Stimulated activated CD8-positive, alpha-beta memory T cell treated with anti-CD3 and anti-CD28 coated beads, Interleukin-15, amount 100 ng/mL, for 48 hours (primary cell): ENCODE measurements around the gene TRIP10.
"Not testable (repeated sequence)": the region's sequence is repeated elsewhere in the genome, so short reads cannot be mapped to it uniquely, and the experiment has no call there.

Experiments
- DNase-seq, 2 donors: peaks; one replicate each; pipeline ENCODE4 v3.0.0-alpha.2; 2020; ENCODE audit warnings: low read depth in 2 of 2

TRIP10 gene

GRCh38 chr19:6767357-6768235 is 28.1 kb downstream of the TRIP10 start, which contains the start of gene SH2D3A:
Gene SH2D3A (minus strand): TSS chr19:6767435. CDS start chr19:6763748, 3,687 bp downstream.
- DNase-seq = peak; percentile 85 to 86

DNA sequence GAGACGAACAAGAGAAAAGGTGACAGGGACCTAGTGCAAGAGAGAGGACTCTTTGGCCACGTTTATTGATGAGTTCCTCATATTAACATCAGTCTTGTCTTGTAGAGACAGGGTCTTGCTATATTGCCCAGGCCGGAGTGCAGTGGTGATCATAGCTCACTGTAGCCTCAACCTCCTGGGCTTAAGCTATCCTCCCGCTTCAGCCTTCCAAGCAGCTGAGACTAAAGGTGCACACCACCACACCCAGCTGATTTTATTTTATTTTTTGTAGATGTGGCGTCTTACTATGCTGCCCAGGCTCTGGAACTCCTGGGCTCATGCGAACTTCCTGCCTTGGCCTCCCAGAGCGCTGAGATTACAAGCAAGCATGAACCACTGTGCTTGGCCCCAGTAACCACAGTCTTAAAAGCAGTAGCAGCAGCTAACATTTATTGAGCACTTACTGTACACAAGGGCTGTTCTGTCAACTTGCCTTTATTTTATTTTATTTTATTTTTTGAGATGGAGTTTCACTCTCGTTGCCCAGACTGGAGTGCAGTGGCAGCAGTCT is 28.8 kb downstream of the TRIP10 start:
- no peak for DNase-seq

- no peak for DNase-seq
These were observed 29.6 kb downstream of the TRIP10 start for GRCh38 chr19:6769006-6769619.

DNA sequence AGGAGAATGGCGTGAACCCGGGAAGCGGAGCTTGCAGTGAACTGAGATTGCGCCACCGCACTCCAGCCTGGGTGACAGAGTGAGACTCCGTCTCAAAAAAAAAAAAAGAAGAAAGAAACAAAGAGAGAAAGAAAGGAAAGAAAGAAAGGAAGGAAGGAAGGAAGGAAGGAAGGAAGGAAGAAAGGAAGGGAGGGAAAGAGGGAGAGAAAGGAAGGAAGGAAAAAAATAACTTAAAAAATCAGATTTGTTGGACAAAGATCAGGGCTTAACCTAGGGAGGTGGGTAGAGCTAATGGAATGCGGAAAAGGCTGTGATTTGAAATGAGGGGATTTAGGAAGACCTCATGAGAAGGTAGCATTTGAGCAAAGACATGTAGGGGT is 32.2 kb downstream of the TRIP10 start:
- DNase-seq = not testable (repeated sequence)

DNA sequence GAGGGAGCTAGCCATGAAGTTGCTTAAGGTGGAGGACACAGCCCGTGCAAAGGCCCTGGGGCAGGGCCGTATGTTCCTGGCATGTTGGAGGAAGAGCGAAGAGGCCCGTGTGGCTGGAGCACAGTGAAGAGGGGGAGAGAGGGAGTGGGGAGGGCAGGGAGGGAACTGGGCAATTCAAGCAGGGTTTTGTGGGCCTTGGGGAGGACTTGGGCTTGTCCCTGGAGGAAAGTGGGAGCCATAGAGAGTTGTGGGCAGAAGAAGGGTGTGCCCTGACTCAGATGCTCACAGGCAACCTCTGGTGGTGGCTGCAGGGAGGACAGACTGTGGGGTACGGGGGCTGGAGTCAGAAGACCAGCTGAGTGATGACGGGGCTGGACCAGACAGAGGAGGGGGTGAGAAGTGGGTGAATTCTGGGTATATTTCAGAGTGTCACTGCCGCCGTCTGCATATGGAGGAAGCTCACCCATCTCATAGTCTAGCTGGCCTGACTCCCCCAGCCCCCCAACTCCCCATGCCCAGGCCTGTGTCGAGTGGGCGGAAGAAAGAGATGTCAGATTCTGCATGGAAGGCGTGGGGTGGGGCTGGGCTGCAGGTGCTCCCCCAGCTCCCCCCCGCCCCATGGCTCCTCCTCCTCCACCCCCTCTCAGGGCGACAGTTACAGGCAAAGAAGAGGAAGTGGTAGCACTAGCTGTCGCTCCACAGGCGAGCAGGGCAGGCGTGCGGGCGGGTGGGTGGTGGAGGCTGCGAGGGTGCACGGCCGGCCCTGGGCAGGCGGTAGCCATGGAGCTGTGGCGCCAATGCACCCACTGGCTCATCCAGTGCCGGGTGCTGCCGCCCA is 32.8 kb downstream of the TRIP10 start, which contains the start of gene VAV1:
Gene VAV1 (plus strand): TSS at position 681 of the 838 bp plus-strand sequence. CDS start 100 bp downstream, at position 781.
- DNase-seq = peak; percentile 75 to 76

- no peak for DNase-seq
These were observed 33.4 kb downstream of the TRIP10 start for GRCh38 chr19:6772866-6773322.

DNA sequence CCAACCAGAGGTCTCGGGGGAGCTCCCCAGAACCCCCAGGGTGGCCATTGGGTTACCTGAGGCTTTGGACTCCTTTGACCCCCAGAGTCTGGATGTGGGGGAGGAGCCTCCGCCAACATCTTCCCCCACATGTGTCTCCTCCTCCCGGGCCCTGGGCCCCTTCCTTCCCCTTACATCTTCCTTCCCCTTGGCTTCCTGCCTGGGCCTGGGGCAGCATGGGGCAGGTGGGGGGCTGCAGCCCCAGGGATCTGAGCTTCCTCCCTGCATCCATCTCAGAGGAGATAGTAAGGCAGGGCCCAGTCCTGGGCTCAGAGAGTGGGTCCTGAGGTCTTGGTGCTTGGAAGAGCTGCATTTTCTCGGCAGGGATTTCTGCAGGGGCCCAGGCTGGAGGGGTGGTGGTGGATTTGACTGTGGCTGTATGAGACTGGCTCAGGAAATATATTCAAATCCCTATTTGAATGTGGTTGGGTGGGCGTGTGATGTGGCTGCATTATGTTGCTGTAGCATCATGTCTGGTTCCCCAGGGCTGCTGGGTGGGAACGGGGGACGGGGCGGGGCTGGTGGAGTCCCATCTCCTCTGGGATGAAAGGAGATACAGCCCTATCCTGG is 33.9 kb downstream of the TRIP10 start:
- peak; percentile 56 to 57 for DNase-seq

DNA sequence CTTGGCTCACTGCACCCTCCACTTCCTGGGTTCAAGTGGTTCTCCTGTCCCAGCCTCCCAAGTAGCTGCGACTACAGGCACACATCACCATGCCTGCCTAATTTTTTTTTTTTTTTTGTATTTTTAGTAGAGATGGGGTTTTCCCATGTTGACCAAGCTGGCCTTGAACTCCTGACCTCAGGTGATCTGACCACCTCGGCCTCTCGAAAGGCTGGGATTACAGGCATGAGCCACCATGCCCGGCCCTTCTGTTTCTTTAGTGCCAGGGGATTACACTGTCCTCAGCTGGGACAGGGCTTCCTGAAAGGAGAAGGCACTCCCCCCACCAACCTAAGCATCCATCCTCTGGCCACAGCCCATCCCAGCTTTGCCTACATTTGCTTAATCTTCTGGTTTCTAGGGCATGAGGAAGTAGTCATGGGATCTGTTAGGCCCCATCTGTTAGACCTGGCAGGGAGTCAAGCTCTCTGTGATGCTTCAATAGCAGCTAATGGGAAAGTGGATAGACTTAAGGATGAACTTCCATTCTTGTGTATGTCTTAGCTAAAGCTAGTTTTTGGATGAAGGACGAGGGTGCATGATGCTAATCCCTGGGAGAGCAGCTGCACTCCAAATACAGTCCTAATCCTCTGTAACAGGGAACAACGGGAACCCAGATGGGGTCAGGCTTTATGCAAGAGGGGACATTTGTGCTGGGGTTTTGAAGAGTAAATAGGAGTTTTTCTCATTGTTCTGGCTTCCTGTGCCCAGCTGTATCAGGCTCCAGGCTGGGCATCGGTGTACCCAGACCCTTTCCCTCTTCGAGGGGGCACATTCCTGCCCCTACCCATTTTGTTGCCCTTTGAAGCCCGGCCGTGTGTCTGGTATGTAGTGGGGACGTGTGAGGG is 35.6 kb downstream of the TRIP10 start:
- no peak for DNase-seq

DNA sequence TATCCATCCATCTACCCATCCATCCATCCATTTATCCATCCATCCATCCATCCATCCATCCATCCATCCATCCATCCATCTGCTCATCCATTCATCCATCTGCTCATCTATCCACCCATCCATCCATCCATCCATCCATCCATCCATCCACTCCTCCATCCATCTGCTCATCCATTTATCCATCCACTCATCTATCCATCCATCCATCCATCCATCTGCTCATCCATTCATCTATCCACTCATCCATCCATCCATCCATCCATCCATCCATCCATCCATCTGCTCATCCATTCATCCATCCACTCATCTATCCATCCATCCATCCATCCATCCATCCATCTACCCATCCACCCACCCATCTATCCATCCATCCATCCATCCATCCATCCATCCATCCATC is 36.6 kb downstream of the TRIP10 start:
- DNase-seq = not testable (repeated sequence)

- DNase-seq = no peak
These were observed 37.5 kb downstream of the TRIP10 start for GRCh38 chr19:6776999-6777398.

- no peak for DNase-seq
These were observed 38.0 kb downstream of the TRIP10 start for GRCh38 chr19:6777434-6777833.

- no peak for DNase-seq
These were observed 38.9 kb downstream of the TRIP10 start for GRCh38 chr19:6778386-6778785.

GRCh38 chr19:6779206-6779605 is 39.7 kb downstream of the TRIP10 start:
- DNase-seq = no peak

DNA sequence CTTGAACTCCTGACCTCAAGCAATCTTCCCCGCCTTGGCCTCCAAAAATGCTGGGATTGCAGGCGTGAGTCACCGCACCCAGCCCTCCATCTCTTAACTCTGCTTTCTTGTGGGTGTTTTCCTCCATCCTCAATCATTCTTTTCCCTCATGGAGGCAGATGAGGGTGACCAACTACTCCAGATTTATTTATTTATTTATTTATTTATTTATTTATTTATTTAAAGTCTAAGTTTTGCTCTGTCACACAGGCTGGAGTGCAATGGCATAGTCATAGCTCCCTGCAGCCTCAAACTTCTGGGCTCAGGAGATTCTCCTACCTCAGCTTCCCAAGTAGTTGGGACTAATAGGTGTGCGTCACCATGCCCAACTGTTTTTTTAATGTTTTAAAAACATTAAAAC is 47.9 kb downstream of the TRIP10 start:
- no peak for DNase-seq

- DNase-seq = no peak
These were observed 49.4 kb downstream of the TRIP10 start for GRCh38 chr19:6788896-6789295.

DNA sequence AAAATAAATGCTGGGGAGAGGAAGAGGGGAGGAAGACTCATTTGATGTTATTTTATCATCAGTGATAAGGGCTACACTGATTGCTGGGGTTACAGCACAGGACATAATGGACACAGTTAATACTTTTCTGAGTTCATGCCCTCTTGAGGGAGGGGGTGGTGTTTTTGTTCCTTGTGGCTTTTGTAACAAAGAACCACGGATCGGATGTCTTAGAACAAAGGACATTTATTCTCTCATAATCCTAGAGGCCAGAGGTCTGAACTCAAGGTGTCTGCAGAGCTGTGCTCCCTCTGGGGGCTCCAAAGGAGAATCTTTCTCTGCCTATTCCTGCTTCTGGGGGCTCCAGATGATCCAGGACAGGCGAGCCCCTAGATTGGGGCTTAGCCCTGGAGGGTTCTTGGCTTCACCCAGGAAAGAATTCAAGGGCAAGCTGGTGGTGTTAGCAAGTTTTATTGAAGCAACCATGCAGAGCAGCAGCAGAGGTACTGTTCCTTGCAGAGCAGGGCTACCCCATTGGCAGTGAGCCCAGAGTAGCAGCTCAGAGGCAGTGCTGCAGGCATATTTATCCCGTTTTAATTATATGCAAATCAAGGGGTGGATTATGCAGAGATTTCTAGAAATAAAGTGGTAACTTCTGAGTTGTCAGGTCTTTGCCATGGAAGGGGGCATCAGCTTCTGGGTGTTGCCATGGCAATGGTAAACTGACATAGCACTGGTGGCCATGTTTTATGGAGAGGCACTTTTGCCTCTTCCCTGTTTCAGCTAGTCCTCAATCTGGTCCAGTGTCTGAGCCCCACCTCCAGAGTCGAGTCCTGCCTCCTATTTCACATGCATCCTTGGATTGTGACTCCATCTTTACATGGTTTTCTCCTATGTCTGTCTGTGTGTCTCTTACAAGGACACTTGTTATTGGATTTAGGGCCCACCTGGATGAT is 51.0 kb downstream of the TRIP10 start:
- DNase-seq = no peak

DNA sequence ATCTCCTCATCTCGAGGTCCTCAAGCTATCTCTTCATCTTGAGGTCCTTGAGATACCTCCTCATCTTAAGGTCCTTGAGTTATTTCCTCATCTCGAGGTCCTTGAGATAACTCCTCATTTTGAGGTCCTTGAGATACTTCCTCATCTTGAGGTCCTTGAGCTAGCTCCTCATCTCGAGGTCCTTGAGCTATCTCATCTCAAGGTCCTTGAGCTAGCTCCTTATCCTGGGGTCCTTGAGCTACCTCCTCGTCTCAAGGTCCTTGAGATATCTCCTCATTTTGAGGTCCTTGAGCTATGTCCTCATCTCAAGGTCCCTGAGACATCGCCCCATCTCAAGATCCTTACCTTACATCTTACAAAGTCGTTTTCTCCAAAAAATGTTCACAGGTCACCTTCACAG is 51.8 kb downstream of the TRIP10 start:
- no peak for DNase-seq

DNA sequence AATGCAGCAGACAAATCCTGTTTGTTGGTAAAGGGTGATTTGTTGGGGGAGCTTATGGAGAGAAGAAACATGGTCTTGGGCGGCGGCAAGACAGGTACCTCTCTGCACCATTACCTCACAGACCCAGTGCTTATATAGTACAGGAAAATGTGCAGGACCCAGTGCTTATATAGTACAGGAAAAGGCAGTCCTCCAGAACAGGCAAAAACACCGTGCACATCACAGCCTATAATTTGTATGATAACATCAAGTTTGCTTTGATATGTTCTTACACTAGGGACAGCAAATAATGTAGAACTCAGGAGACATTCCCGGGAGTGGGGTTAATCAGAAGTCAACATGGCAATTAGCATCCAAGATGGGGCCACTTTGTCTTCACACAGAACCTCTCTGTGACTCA is 53.9 kb downstream of the TRIP10 start:
- no peak for DNase-seq

- no peak for DNase-seq
These were observed 54.5 kb downstream of the TRIP10 start for GRCh38 chr19:6793973-6794372.
